ENCODE data around the gene S100Z. TPM values are rescaled to one million over a fixed set of nuclear protein-coding genes. Genes with fewer than 3 reads are reported as not detected.

S100Z gene
- under 1 TPM; 0.52 to 0.60 TPM for total RNA-seq
- polyA plus RNA-seq (ENCODE audit: insufficient read length in 6 of 6) = under 1 TPM; 0.16 to 0.57 (median 0.31) TPM
- long read RNA-seq, donor 1 = 0 reads
- long read RNA-seq, donor 2, partial matches to known transcripts = 0 of 1 reads
- long read RNA-seq, donor 2, other reads (novel, unspliced or antisense) = 0 of 1 reads
- long read RNA-seq, donor 3 = 0 reads
- long read RNA-seq, donor 4, partial matches to known transcripts = 0 of 1 reads
- long read RNA-seq, donor 4, other reads (novel, unspliced or antisense) = 0 of 1 reads
- long read RNA-seq, donor 5 = 0 reads
- long read RNA-seq, donor 6 = 0 reads
- long read RNA-seq, donor 7 = 0 reads
- long read RNA-seq, donor 8 = 0 reads
- long read RNA-seq, donor 9 = 0 reads
- long read RNA-seq, donor 10, partial matches to known transcripts = 0 of 2 reads
- long read RNA-seq, donor 10, other reads (novel, unspliced or antisense) = 1 of 2 reads
- long read RNA-seq, donor 11, partial matches to known transcripts = 0 of 1 reads
- long read RNA-seq, donor 11, other reads (novel, unspliced or antisense) = 0 of 1 reads
- long read RNA-seq, donor 12 = 0 reads

DNA sequence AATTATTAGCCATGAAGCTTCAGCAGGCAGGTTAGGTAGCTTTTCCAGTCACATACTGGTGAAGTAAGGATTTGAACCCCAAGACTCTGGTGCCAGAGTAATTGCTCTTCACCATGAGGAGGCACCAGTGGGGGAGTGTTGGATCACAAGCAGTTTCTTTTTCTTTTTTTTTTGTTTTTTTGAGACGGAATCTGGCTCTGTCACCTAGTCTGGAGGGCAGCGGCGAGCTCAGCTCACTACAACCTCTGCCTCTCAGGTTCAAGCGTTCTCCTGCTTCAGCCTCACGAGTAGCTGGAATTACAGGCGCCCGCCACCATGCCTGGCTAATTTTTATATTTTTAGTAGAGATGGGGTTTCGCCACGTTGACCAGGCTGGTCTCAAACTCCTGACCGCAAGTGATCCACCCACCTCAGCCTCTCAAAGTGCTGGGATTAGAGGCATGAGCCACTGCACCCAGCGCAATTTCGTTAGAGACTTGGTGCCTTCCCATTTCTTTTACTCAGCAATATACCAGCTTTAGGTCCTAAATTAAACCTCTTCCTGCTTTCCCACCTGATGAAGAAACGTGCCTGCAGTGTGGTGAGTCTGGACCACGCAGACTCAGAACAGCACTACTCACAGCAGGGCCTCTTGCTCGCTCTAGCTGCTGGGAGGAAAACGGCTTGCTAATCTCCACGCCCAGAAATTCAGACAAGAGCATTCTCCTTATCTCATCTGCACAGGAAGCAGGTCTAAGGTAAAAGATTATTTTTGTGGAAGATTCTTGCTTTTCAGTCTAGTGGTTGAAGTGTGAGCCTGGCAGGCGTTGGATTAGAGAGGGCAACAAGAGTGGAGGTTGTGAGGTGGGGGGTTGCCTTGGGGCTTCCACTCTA, at the start of gene S100Z:
S100Z (plus strand) TSS at position 596 of the 873 bp plus-strand sequence. CDS start 25,346 bp downstream, outside the sequence.
- Histone ChIP-seq H3K27ac (peak within 1 kb of the TSS in 1 of 2 donors; percentile 88), H3K27me3 (no peaks in the 10 kb centered on the region), H3K36me3 (no peaks in the 10 kb centered on the region), H3K9me3 (no peaks in the 10 kb centered on the region), H3K4me1 (peaks cover 0 to 47% of the 10 kb centered on the region in 2 donors), H3K4me3 (no peak within 1 kb of the TSS)
- no peak for DNase-seq
- intact Hi-C loops (cut with DNase I) = no loop called here
- no peak for ATAC-seq
- TF ChIP-seq, protein P1, sequence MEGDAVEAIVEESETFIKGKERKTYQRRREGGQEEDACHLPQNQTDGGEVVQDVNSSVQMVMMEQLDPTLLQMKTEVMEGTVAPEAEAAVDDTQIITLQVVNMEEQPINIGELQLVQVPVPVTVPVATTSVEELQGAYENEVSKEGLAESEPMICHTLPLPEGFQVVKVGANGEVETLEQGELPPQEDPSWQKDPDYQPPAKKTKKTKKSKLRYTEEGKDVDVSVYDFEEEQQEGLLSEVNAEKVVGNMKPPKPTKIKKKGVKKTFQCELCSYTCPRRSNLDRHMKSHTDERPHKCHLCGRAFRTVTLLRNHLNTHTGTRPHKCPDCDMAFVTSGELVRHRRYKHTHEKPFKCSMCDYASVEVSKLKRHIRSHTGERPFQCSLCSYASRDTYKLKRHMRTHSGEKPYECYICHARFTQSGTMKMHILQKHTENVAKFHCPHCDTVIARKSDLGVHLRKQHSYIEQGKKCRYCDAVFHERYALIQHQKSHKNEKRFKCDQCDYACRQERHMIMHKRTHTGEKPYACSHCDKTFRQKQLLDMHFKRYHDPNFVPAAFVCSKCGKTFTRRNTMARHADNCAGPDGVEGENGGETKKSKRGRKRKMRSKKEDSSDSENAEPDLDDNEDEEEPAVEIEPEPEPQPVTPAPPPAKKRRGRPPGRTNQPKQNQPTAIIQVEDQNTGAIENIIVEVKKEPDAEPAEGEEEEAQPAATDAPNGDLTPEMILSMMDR (IDR thresholded peaks at IDR 0.05) = no peak

DNA sequence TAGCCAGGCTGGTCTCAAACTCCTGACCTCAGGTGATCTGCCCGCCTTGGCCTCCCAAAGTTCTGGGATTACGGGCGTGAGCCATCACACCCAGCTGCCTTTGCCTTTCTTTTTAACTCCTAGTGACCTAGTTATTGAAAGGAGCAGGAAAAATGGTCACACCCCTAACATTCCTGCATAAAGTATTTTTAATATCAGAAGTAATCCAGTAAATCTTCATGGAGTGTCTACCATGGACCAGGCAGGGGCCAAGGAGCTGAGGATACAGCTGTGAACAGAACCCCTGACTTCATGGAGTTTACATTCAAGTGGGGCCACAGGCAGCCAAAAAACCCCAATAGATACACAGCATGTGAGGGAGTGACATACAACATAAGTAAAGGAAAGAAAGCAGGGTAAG, 49.2 kb upstream of the S100Z start:
- intact Hi-C loops (cut with DNase I) = no loop called here
- H3K27ac ChIP-seq = no peak overlapping the region
- TF ChIP-seq, protein P1 (IDR thresholded peaks at IDR 0.05) = no peak
- ATAC-seq (no peak), DNase-seq (no peak)
- no peaks in the 10 kb centered on the region for H3K36me3 ChIP-seq
- peaks cover 0 to 5% of the 10 kb centered on the region in 2 donors for H3K4me1 ChIP-seq
- H3K9me3 ChIP-seq = no peaks in the 10 kb centered on the region
- no peak overlapping the region for H3K4me3 ChIP-seq
- no peaks in the 10 kb centered on the region for H3K27me3 ChIP-seq

DNA sequence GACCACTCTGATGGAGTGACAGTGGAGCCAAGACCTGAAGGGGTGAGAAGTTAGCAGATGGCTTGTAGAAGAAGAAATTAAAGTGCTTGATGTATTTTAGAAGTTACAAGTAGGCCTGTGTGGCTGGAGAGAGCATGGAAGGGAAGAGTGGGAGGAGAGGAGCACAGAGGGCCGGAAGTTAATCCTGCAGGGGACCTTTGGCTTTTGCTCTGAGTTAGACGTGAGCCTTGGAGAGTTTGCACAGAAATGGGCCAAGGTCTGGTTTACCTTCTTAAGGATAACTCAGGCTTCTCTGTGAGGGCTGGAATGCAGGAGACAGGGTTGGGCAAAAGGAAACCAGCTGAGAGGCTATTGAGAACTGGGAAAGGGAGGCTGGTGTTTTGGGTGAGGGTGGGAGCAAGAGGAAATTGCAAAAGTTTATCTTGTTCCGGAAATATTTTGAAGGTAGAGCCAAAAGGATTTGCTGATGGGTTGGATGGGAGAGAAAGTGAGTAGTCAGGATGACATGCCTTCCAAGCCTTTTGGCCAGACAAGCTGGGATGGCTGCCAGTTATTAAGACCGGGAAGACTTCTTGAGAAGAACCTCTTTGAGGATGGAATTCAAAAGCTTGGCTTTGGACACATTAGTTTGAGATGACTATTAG, 48.5 kb upstream of the S100Z start:
- no peak overlapping the region for H3K27ac ChIP-seq
- H3K27me3 ChIP-seq = no peaks in the 10 kb centered on the region
- TF ChIP-seq, protein P1 (IDR thresholded peaks at IDR 0.05) = no peak
- ATAC-seq = peak; percentile 10
- no peaks in the 10 kb centered on the region for H3K9me3 ChIP-seq
- DNase-seq = no peak
- peaks cover 0 to 5% of the 10 kb centered on the region in 2 donors for H3K4me1 ChIP-seq
- no peak overlapping the region for H3K4me3 ChIP-seq
- intact Hi-C loops (cut with DNase I) = no loop called here
- no peaks in the 10 kb centered on the region for H3K36me3 ChIP-seq

DNA sequence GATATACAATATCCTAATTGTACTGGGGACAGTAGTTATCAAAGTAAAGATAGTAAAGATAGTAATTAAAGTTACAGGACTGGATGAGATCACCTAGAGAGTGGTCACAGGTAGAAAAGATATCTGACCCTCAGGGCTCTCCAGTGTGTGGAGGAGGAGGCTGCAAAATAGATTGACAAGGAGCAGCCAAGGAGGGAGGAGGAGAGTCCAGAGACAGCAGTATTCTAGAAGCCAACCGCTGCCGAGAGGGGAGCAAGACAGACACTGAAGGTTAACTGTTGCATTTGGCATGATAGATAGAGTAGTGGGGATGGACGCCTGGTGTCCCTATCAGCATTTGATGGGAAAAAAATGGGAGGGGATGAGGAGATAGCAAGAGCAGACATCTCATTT, 48.0 kb upstream of the S100Z start:
- DNase-seq = no peak
- Histone ChIP-seq H3K4me1 (peaks cover 0 to 5% of the 10 kb centered on the region in 2 donors), H3K36me3 (no peaks in the 10 kb centered on the region), H3K27me3 (no peaks in the 10 kb centered on the region), H3K9me3 (no peaks in the 10 kb centered on the region), H3K4me3 (no peak overlapping the region), H3K27ac (no peak overlapping the region)
- no peak for ATAC-seq
- TF ChIP-seq, protein P1 (IDR thresholded peaks at IDR 0.05) = no peak
- intact Hi-C loops (cut with DNase I) = no loop called here
